Measurements from ENCODE around the gene KIAA0825. TPM values are rescaled to one million over a fixed set of nuclear protein-coding genes. Genes with fewer than 3 reads are reported as not detected.

Gene KIAA0825
- total and polyA plus RNA-seq, 2 of the 8 experiments (the other 6 are each of a cell fraction or from before 2014, with no cell fraction given) = 0.60 to 1.0 TPM

GRCh38 chr5:94180761-94181160, 437.6 kb downstream of the KIAA0825 start (continued):
- TF ChIP-seq CBX5 (IDR thresholded peaks at IDR 0.05; ENCODE audit: low read depth, low read length) = no peak
- TF ChIP-seq SIN3A (conservative IDR thresholded peaks at IDR 0.05 in 1 of 2, IDR thresholded peaks at IDR 0.05 in 1 of 2; ENCODE audit: low read depth in 1 of 2, low read length in 2 of 2) = no peak
- no peak for TF ChIP-seq POLR2AphosphoS5 (IDR thresholded peaks at IDR 0.05; ENCODE audit: low read depth, low read length)
